PC-3 (cell line): ENCODE data around the gene HS3ST4. TPM values are rescaled to one million over a fixed set of nuclear protein-coding genes. Genes with fewer than 3 reads are reported as not detected.

Experiments used
- ATAC-seq: fragments of 200-7000 bp; cut with Tn5 transposase; 2 replicates; pipeline ENCODE4 v1.9.1; 2020; ENCODE audit warnings: mild to moderate bottlenecking, moderate library complexity
- BruUV-seq: library from RNA; stranded (reverse); fragments of 400-500 nt; replicated peaks from 2 replicates; lab custom pipeline; 2021; lab: Mats Ljungman, UMichigan
- CTCF ChIA-PET: fragments of 300-600 bp; sonication (Branson Sonifier 250); formaldehyde crosslinking; loops from one replicate; lab custom pipeline; 2022; ENCODE audit warnings: antibody characterized with exemption; lab: Charles Lee
- POLR2A ChIA-PET: fragments of 300-600 bp; sonication (Branson Sonifier 250); formaldehyde crosslinking; loops from one replicate; lab custom pipeline; 2022; ENCODE audit warnings: antibody characterized with exemption; ENCODE audit not compliant: unreplicated experiment; lab: Charles Lee
- DNase-seq: peaks from one replicate; pipeline ENCODE4 v3.0.0-alpha.2; 2015
- H2AFZ ChIP-seq: fragments of 300-600 bp; sonication (generic); 2 replicates; pipeline ENCODE4 v1.6.0; 2016; ENCODE audit warnings: antibody characterized with exemption, low read length
- H3F3A ChIP-seq: fragments of 300-600 bp; sonication (generic); one replicate; pipeline ENCODE4 v1.6.0; 2017; ENCODE audit warnings: antibody characterized with exemption, low read length, control low read depth, mild to moderate bottlenecking; ENCODE audit not compliant: unreplicated experiment
- H3K27ac ChIP-seq: fragments of 300-600 bp; sonication (generic); 2 replicates; pipeline ENCODE4 v1.5.1; 2016; ENCODE audit warnings: mild to moderate bottlenecking, low read length
- H3K27me3 ChIP-seq: fragments of 300-600 bp; sonication (generic); 2 replicates; pipeline ENCODE4 v1.6.1; 2016; ENCODE audit warnings: low read length, mixed read lengths
- H3K36me3 ChIP-seq: fragments of 300-600 bp; sonication (generic); 2 replicates; pipeline ENCODE4 v1.6.1; 2016; ENCODE audit warnings: low read depth, mixed run types, low read length, mixed read lengths
- H3K4me1 ChIP-seq: fragments of 300-600 bp; sonication (generic); 2 replicates; pipeline ENCODE4 v1.5.1; 2016; ENCODE audit warnings: low read length; ENCODE audit not compliant: insufficient read depth
- H3K4me2 ChIP-seq: fragments of 300-600 bp; sonication (generic); 2 replicates; pipeline ENCODE4 v1.6.0; 2016; ENCODE audit warnings: low read length
- H3K4me3 ChIP-seq: fragments of 300-600 bp; sonication (generic); 2 replicates; pipeline ENCODE4 v1.5.1; 2016; ENCODE audit warnings: mild to moderate bottlenecking, low read length, mixed read lengths
- H3K79me2 ChIP-seq: fragments of 300-600 bp; sonication (generic); 2 replicates; pipeline ENCODE4 v1.6.1; 2017; ENCODE audit warnings: low read length, mixed read lengths
- H3K9ac ChIP-seq: fragments of 300-600 bp; sonication (generic); 2 replicates; pipeline ENCODE4 v1.6.0; 2016; ENCODE audit warnings: mild to moderate bottlenecking, low read length
- H3K9me2 ChIP-seq: fragments of 300-600 bp; sonication (generic); replicated peaks from 2 replicates; pipeline ENCODE4 v1.6.1; 2016; ENCODE audit warnings: mixed run types, low read length, mixed read lengths
- H3K9me3 ChIP-seq: fragments of 300-600 bp; sonication (generic); 2 replicates; pipeline ENCODE4 v1.6.1; 2016; ENCODE audit warnings: low read length, mixed read lengths
- H4K20me1 ChIP-seq: fragments of 300-600 bp; sonication (generic); 2 replicates; pipeline ENCODE4 v1.6.1; 2016; ENCODE audit warnings: low read length, mixed read lengths
- CTCF ChIP-seq: fragments of 300-600 bp; sonication (generic); conservative IDR thresholded peaks from 2 replicates; pipeline ENCODE4 v1.5.1; 2017; ENCODE audit warnings: antibody characterized with exemption, low read depth, mild to moderate bottlenecking, low read length
- EZH2 ChIP-seq: fragments of 300-600 bp; sonication (generic); IDR thresholded peaks from one replicate; pipeline ENCODE4 v1.6.1; 2017; ENCODE audit warnings: antibody characterized with exemption, mild to moderate bottlenecking, low read length; ENCODE audit not compliant: unreplicated experiment
- EZH2phosphoT487 ChIP-seq: fragments of 300-600 bp; sonication (generic); IDR thresholded peaks from 2 replicates; pipeline ENCODE4 v1.6.1; 2018; ENCODE audit warnings: mild to moderate bottlenecking, antibody characterized with exemption, low read length, borderline replicate concordance
- intact Hi-C: fragments of 100-400 bp; cut with micrococcal nuclease; formaldehyde crosslinking; loops from 2 replicates; pipeline ENCODE4 v1.9.0; 2023
- total RNA-seq: library from RNA; depleted of rRNA; stranded (reverse); fragments of >200 nt; gene quantifications from 2 replicates; pipeline ENCODE4 v1.2.3, GENCODE V29; 2014

Gene HS3ST4
- total RNA-seq, 1 experiment from 2014 or later, result not detected

DNA sequence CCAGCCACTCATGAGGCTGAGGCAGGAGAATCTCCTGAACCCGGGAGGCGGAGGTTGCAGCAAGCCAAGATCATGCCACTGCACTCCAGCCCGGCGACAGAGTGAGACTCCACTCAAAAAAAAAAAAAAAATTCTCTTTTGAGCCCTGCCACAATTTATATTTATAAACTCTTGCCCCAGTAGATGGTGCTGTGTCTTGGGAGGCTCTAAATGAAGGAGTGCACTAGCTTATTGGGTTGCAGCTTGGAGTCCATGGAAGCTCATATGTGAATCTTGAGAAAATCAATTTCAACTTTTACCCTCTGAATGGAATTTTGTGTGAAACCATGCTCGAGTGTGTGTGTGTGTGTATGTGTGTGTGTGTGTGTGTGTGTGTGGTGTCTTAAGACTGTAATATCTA, 420.1 kb downstream of the HS3ST4 start:
- ChIA-PET POLR2A (no interaction called here), CTCF (interaction anchor here (0.7 kb wide), 1 partner anchor 15 kb away, joined by 7 read pairs; no protein-coding TSS in a partner anchor)
- Histone ChIP-seq H3K9me2 (no peaks in the 10 kb centered on the region), H3K9me3 (no peaks in the 10 kb centered on the region), H3K4me3 (no peak overlapping the region), H3K27ac (no peak overlapping the region), H3K9ac (no peak overlapping the region), H4K20me1 (no peaks in the 10 kb centered on the region), H2AFZ (no peak overlapping the region), H3K27me3 (no peaks in the 10 kb centered on the region), H3K79me2 (no peaks in the 10 kb centered on the region), H3K36me3 (no peaks in the 10 kb centered on the region), H3F3A (no peaks in the 10 kb centered on the region), H3K4me1 (no peaks in the 10 kb centered on the region), H3K4me2 (no peak overlapping the region)
- ATAC-seq (no peak), DNase-seq (no peak)
- intact Hi-C loops, result no loop called here
- TF ChIP-seq EZH2phosphoT487 (no peak), EZH2 (no peak), CTCF (no peak)
- BruUV-seq, result no TSS peak

DNA sequence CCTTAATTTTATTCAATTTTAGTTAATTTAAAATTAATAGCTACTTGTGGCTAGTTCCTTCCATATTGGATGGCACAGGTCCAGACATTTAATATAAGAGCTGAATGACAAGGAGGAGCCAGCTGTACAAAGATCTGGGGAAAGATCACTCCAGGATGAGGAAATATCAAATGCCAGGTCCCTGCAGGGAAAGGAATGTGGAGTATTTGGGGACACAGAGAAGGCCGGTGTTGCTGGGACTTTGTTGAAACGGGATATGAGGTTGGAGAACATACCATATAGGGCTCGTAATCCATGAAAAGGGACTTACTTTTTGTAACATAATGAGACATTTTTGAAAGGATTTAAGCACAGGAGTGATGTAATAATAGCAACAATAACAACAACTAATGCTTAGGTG, 426.8 kb downstream of the HS3ST4 start:
- H4K20me1 ChIP-seq, result no peaks in the 10 kb centered on the region
- CTCF ChIA-PET, result no interaction called here
- no peaks in the 10 kb centered on the region; the same call in 1 of the 2 replicates for H3K9me3 ChIP-seq
- intact Hi-C loops, result no loop called here
- H3K9me2 ChIP-seq, result no peaks in the 10 kb centered on the region
- no peaks in the 10 kb centered on the region for H3F3A ChIP-seq
- no peaks in the 10 kb centered on the region for H3K4me1 ChIP-seq
- H3K9ac ChIP-seq, result no peak overlapping the region
- POLR2A ChIA-PET, result no interaction called here
- no peaks in the 10 kb centered on the region for H3K79me2 ChIP-seq
- BruUV-seq, result no TSS peak
- DNase-seq, result no peak
- no peaks in the 10 kb centered on the region for H3K36me3 ChIP-seq
- H3K27me3 ChIP-seq, result no peaks in the 10 kb centered on the region
- H2AFZ ChIP-seq, result no peak overlapping the region
- no peak overlapping the region for H3K4me2 ChIP-seq
- no peak for TF ChIP-seq EZH2
- no peak for TF ChIP-seq EZH2phosphoT487
- TF ChIP-seq CTCF, result no peak
- H3K27ac ChIP-seq, result no peak overlapping the region
- no peak overlapping the region for H3K4me3 ChIP-seq
- ATAC-seq, result no peak

DNA sequence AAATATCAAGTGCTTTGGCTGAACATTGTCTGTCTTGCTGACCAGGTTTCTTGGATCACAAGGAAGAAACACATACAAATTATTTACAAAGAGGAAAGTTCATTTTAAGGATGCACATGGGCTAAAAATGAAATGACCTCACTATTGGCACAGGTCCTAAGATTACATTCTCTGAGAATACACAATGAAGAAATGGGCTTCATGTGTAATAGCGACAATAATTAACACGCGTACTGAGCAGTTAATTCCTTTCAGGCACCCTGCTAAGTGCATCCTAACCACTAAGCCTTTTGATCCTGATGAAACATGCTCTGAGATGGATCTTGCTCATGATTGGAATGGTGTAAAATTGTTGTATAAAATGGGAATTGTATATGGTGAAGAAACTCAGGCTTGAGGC, 429.0 kb downstream of the HS3ST4 start:
- no peaks in the 10 kb centered on the region for H3K79me2 ChIP-seq

More for the DNA sequence above, 429.0 kb downstream of the HS3ST4 start:
- ChIA-PET CTCF (no interaction called here), POLR2A (no interaction called here)
- no peak overlapping the region for H2AFZ ChIP-seq
- intact Hi-C loops, result no loop called here
- no peak for DNase-seq
- no peak overlapping the region for H3K4me3 ChIP-seq
- no peak for TF ChIP-seq CTCF
- no peak for TF ChIP-seq EZH2phosphoT487
- no peak for TF ChIP-seq EZH2
- no peaks in the 10 kb centered on the region for H4K20me1 ChIP-seq
- H3F3A ChIP-seq, result no peaks in the 10 kb centered on the region
- BruUV-seq, result no TSS peak
- no peaks in the 10 kb centered on the region for H3K9me2 ChIP-seq
- no peaks in the 10 kb centered on the region for H3K4me1 ChIP-seq
- no peaks in the 10 kb centered on the region; the same call in 1 of the 2 replicates for H3K9me3 ChIP-seq
- H3K27me3 ChIP-seq, result no peaks in the 10 kb centered on the region
- H3K4me2 ChIP-seq, result no peak overlapping the region
- H3K9ac ChIP-seq, result no peak overlapping the region
- ATAC-seq, result no peak
- H3K36me3 ChIP-seq, result no peaks in the 10 kb centered on the region
- no peak overlapping the region for H3K27ac ChIP-seq
